ENCODE results near the gene TMEM225B. TPM values are rescaled to one million over a fixed set of nuclear protein-coding genes. Genes with fewer than 3 reads are reported as not detected.

TMEM225B gene
- total and polyA plus RNA-seq, 4 donors, result 0.10 to 0.28 (median 0.17) TPM; not detected in 1

- H3K9me3 ChIP-seq (ENCODE audit: control insufficient read depth in 4 of 4, low read length in 3 of 4), result peaks cover 0 to 3% (median 1%) of the 10 kb centered on the region in 4 donors
- no peak overlapping the region for H3K27ac ChIP-seq (ENCODE audit: low read depth in 1 of 2, low read length in 2 of 2)
- no peak overlapping the region for H3K9ac ChIP-seq (ENCODE audit: low read depth in 1 of 2, low read length in 2 of 2)
- H3K36me3 ChIP-seq (ENCODE audit: control insufficient read depth in 4 of 4, insufficient read depth in 3 of 4, low read depth in 1 of 4, low read length in 3 of 4), result peaks cover 0 to 10% (median 7%) of the 10 kb centered on the region in 4 donors
- no peak overlapping the region for H3K4me3 ChIP-seq (ENCODE audit: low read depth in 1 of 3, low read length in 3 of 3)
- no peaks in the 10 kb centered on the region for H3K27me3 ChIP-seq (ENCODE audit: control insufficient read depth in 4 of 4, insufficient read depth in 4 of 4, low read length in 3 of 4)
- 94% methylated on average over 4 of the region's 4 CpGs for WGBS
- peaks cover 0 to 29% (median 20%) of the 10 kb centered on the region in 4 donors for H3K4me1 ChIP-seq (ENCODE audit: control insufficient read depth in 4 of 4, insufficient read depth in 4 of 4, low read length in 3 of 4)
- TF ChIP-seq TAF1 (conservative IDR thresholded peaks at IDR 0.05) (no peak), FOXA1 (IDR thresholded peaks at IDR 0.05) (no peak), SP1 (IDR thresholded peaks at IDR 0.05) (no peak), MAX (IDR thresholded peaks at IDR 0.05) (no peak), CTCF (IDR thresholded peaks at IDR 0.05; ENCODE audit: low read depth, low read length, missing input control) (no peak), JUND (IDR thresholded peaks at IDR 0.05) (no peak), ZBTB33 (IDR thresholded peaks at IDR 0.05) (no peak), RAD21 (IDR thresholded peaks at IDR 0.05) (no peak), HNF4A (conservative IDR thresholded peaks at IDR 0.05) (no peak), EGR1 (IDR thresholded peaks at IDR 0.05; ENCODE audit: low read depth in 2 of 2) (no peak), RXRA (IDR thresholded peaks at IDR 0.05) (no peak), GABPA (IDR thresholded peaks at IDR 0.05 in 1 of 2, conservative IDR thresholded peaks at IDR 0.05 in 1 of 2) (no peak), ATF3 (IDR thresholded peaks at IDR 0.05) (no peak), YY1 (IDR thresholded peaks at IDR 0.05) (no peak), REST (IDR thresholded peaks at IDR 0.05) (no peak)
- DNase-seq (ENCODE audit: low spot score), result no peak
Measured at GRCh38 chr7:99553039-99553438, 45.0 kb upstream of the TMEM225B start.

GRCh38 chr7:99554939-99555338 is 43.1 kb upstream of the TMEM225B start:
- H3K27me3 ChIP-seq (ENCODE audit: control insufficient read depth in 4 of 4, insufficient read depth in 4 of 4, low read length in 3 of 4), result no peaks in the 10 kb centered on the region
- no peak overlapping the region for H3K4me3 ChIP-seq (ENCODE audit: low read depth in 1 of 3, low read length in 3 of 3)
- WGBS, result 75% methylated on average over 2 of the region's 2 CpGs
- peaks cover 0 to 4% (median 3%) of the 10 kb centered on the region in 4 donors for H3K36me3 ChIP-seq (ENCODE audit: control insufficient read depth in 4 of 4, insufficient read depth in 3 of 4, low read depth in 1 of 4, low read length in 3 of 4)
- DNase-seq (ENCODE audit: low spot score), result no peak
- H3K4me1 ChIP-seq (ENCODE audit: control insufficient read depth in 4 of 4, insufficient read depth in 4 of 4, low read length in 3 of 4), result peaks cover 1 to 29% (median 22%) of the 10 kb centered on the region in 4 donors
- TF ChIP-seq RXRA (IDR thresholded peaks at IDR 0.05) (no peak), MAX (IDR thresholded peaks at IDR 0.05) (no peak), FOXA2 (IDR thresholded peaks at IDR 0.05) (no peak), TAF1 (conservative IDR thresholded peaks at IDR 0.05) (no peak), YY1 (IDR thresholded peaks at IDR 0.05) (no peak), REST (IDR thresholded peaks at IDR 0.05) (no peak), HNF4G (IDR thresholded peaks at IDR 0.05) (no peak), ATF3 (IDR thresholded peaks at IDR 0.05) (no peak), JUND (IDR thresholded peaks at IDR 0.05) (no peak), FOXA1 (IDR thresholded peaks at IDR 0.05) (no peak), GABPA (IDR thresholded peaks at IDR 0.05 in 1 of 2, conservative IDR thresholded peaks at IDR 0.05 in 1 of 2) (no peak)
- no peak overlapping the region for H3K9ac ChIP-seq (ENCODE audit: low read depth in 1 of 2, low read length in 2 of 2)
- no peak overlapping the region for H3K27ac ChIP-seq (ENCODE audit: low read depth in 1 of 2, low read length in 2 of 2)
- no peaks in the 10 kb centered on the region for H3K9me3 ChIP-seq (ENCODE audit: control insufficient read depth in 4 of 4, low read length in 3 of 4)
